ENCODE measurements around the gene CERK.

DNA sequence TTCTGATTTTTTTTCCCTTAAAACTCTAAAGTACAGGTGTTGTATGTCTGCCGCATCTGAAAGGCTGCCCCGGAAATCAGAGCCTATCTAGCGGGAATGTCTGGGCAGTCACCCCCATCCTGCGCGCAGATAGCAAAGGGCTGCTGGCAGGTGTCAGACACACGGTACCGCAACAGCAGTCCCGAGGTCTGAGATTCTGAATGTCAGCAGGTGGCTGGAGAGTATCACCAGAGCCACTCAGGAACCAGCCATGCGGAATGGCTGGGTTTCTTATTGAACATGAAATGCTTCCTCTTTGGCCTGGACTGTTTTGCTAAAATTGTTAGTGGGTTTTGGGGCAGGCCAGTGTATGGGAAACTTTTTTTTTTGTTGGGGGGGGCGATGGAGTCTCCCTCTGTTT is 53.3 kb downstream of the CERK start:
- TF ChIP-seq U2AF2 (optimal IDR thresholded peaks at IDR 0.05; ENCODE audit: low read depth, low read length) (no peak), SUPT5H (IDR thresholded peaks at IDR 0.05) (no peak), MXI1 (IDR thresholded peaks at IDR 0.05; ENCODE audit: low read depth, low read length) (no peak), SIN3B (IDR thresholded peaks at IDR 0.05; ENCODE audit: low read depth) (no peak)
- TF ChIP-seq, protein P1, sequence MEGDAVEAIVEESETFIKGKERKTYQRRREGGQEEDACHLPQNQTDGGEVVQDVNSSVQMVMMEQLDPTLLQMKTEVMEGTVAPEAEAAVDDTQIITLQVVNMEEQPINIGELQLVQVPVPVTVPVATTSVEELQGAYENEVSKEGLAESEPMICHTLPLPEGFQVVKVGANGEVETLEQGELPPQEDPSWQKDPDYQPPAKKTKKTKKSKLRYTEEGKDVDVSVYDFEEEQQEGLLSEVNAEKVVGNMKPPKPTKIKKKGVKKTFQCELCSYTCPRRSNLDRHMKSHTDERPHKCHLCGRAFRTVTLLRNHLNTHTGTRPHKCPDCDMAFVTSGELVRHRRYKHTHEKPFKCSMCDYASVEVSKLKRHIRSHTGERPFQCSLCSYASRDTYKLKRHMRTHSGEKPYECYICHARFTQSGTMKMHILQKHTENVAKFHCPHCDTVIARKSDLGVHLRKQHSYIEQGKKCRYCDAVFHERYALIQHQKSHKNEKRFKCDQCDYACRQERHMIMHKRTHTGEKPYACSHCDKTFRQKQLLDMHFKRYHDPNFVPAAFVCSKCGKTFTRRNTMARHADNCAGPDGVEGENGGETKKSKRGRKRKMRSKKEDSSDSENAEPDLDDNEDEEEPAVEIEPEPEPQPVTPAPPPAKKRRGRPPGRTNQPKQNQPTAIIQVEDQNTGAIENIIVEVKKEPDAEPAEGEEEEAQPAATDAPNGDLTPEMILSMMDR (IDR thresholded peaks at IDR 0.05 in 2 of 3, conservative IDR thresholded peaks at IDR 0.05 in 1 of 3; ENCODE audit: insufficient read depth in 2 of 3, low read depth in 1 of 3, low read length in 3 of 3) = no peak
- TF ChIP-seq, protein P2, sequence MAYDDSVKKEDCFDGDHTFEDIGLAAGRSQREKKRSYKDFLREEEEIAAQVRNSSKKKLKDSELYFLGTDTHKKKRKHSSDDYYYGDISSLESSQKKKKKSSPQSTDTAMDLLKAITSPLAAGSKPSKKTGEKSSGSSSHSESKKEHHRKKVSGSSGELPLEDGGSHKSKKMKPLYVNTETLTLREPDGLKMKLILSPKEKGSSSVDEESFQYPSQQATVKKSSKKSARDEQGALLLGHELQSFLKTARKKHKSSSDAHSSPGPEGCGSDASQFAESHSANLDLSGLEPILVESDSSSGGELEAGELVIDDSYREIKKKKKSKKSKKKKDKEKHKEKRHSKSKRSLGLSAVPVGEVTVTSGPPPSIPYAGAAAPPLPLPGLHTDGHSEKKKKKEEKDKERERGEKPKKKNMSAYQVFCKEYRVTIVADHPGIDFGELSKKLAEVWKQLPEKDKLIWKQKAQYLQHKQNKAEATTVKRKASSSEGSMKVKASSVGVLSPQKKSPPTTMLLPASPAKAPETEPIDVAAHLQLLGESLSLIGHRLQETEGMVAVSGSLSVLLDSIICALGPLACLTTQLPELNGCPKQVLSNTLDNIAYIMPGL (CRISPR knock-in tag; IDR thresholded peaks at IDR 0.05) = no peak
- TF ChIP-seq, protein P3, sequence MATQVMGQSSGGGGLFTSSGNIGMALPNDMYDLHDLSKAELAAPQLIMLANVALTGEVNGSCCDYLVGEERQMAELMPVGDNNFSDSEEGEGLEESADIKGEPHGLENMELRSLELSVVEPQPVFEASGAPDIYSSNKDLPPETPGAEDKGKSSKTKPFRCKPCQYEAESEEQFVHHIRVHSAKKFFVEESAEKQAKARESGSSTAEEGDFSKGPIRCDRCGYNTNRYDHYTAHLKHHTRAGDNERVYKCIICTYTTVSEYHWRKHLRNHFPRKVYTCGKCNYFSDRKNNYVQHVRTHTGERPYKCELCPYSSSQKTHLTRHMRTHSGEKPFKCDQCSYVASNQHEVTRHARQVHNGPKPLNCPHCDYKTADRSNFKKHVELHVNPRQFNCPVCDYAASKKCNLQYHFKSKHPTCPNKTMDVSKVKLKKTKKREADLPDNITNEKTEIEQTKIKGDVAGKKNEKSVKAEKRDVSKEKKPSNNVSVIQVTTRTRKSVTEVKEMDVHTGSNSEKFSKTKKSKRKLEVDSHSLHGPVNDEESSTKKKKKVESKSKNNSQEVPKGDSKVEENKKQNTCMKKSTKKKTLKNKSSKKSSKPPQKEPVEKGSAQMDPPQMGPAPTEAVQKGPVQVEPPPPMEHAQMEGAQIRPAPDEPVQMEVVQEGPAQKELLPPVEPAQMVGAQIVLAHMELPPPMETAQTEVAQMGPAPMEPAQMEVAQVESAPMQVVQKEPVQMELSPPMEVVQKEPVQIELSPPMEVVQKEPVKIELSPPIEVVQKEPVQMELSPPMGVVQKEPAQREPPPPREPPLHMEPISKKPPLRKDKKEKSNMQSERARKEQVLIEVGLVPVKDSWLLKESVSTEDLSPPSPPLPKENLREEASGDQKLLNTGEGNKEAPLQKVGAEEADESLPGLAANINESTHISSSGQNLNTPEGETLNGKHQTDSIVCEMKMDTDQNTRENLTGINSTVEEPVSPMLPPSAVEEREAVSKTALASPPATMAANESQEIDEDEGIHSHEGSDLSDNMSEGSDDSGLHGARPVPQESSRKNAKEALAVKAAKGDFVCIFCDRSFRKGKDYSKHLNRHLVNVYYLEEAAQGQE (IDR thresholded peaks at IDR 0.05; ENCODE audit: borderline replicate concordance) = no peak
- TF ChIP-seq, protein P3 (CRISPR knock-in tag; IDR thresholded peaks at IDR 0.05; ENCODE audit: low read depth) = no peak
